ENCODE data around the gene SEMA5B.

The SEMA5B gene

GRCh38 chr3:122967765-122968164 is 59.8 kb downstream of the SEMA5B start:
- DNase-seq, result no peak

- DNase-seq, result no peak
Observed at GRCh38 chr3:122967356-122967755, 60.2 kb downstream of the SEMA5B start.

GRCh38 chr3:122966045-122966444 is 61.5 kb downstream of the SEMA5B start:
- DNase-seq, result no peak

- DNase-seq, result no peak
Observed at GRCh38 chr3:122964811-122965210, 62.8 kb downstream of the SEMA5B start.

GRCh38 chr3:122962149-122962548 is 65.4 kb downstream of the SEMA5B start:
- DNase-seq, result no peak

GRCh38 chr3:122961146-122961545 is 66.4 kb downstream of the SEMA5B start:
- DNase-seq, result no peak

GRCh38 chr3:122960652-122961051 is 66.9 kb downstream of the SEMA5B start:
- no peak for DNase-seq

GRCh38 chr3:122959339-122959738 is 68.2 kb downstream of the SEMA5B start:
- DNase-seq, result no peak

- DNase-seq, result no peak
Observed at GRCh38 chr3:122957707-122958689, 69.6 kb downstream of the SEMA5B start.

GRCh38 chr3:122956693-122957455 is 70.7 kb downstream of the SEMA5B start:
- no peak for DNase-seq

- no peak for DNase-seq
Observed at GRCh38 chr3:122955916-122956692, 71.5 kb downstream of the SEMA5B start.

- no peak for DNase-seq
Observed at GRCh38 chr3:122952520-122952919, 75.0 kb downstream of the SEMA5B start.

GRCh38 chr3:122948408-122948807 is 79.2 kb downstream of the SEMA5B start:
- DNase-seq, result no peak

- DNase-seq, result no peak
Observed at GRCh38 chr3:122947738-122948137, 79.8 kb downstream of the SEMA5B start.

GRCh38 chr3:122947196-122947595 is 80.4 kb downstream of the SEMA5B start:
- DNase-seq, result no peak

GRCh38 chr3:122946185-122946584 is 81.4 kb downstream of the SEMA5B start:
- DNase-seq, result no peak

GRCh38 chr3:122945230-122945629 is 82.3 kb downstream of the SEMA5B start:
- DNase-seq, result no peak

GRCh38 chr3:122944671-122945161 is 82.8 kb downstream of the SEMA5B start:
- no peak for DNase-seq

GRCh38 chr3:122943828-122944190 is 83.8 kb downstream of the SEMA5B start:
- DNase-seq, result no peak

GRCh38 chr3:122942937-122943827 is 84.4 kb downstream of the SEMA5B start:
- DNase-seq, result no peak

GRCh38 chr3:122942239-122942638 is 85.3 kb downstream of the SEMA5B start:
- no peak for DNase-seq
